Non-pigmented ciliary epithelial cell (primary cell): ENCODE measurements around the gene CDIP1.
"Not testable (repeated sequence)": the region's sequence is repeated elsewhere in the genome, so short reads cannot be mapped to it uniquely, and the experiment has no call there.

Source experiments
- DNase-seq: peaks from one replicate; pipeline ENCODE4 v3.0.0-alpha.2; 2010; ENCODE audit warnings: low read depth

CDIP1 gene

GRCh38 chr16:4538350-4539235 is at the start of gene CDIP1:
CDIP1 (minus strand) TSS chr16:4538773; CDS start chr16:4514130, 24,643 bp downstream.
- peak; percentile 60 for DNase-seq

- DNase-seq: no peak
Observed at GRCh38 chr16:4586291-4586690, 47.7 kb upstream of the CDIP1 start.

- no peak for DNase-seq
Observed at GRCh38 chr16:4583906-4584305, 45.3 kb upstream of the CDIP1 start.

GRCh38 chr16:4580250-4580649 is 41.7 kb upstream of the CDIP1 start:
- DNase-seq: no peak

- DNase-seq: no peak
Observed at GRCh38 chr16:4578961-4579530, 40.5 kb upstream of the CDIP1 start.

DNA sequence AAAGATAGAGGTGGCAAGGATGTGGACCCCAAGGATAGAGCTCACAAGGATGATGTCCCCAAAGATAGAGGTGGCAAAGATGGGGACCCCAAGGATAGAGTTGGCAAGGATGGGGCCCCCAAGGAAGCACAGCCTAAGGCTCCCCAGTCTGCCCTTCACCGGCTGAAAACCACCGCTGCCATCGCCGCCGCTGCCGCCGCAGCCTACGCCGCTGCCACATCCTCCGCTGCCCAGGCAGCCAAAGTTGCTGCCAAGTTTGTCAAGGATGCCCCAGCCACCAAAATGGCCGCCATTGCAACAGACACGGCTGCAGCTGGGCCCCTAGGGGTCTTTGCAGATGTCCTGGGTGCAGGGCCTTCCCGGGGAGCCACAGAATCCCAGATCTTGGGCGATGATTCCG is 37.4 kb upstream of the CDIP1 start:
- DNase-seq: no peak

- DNase-seq: no peak
Observed at GRCh38 chr16:4574919-4575705, 36.5 kb upstream of the CDIP1 start.

- not testable (repeated sequence) for DNase-seq
Observed at GRCh38 chr16:4573926-4574325, 35.4 kb upstream of the CDIP1 start.

DNA sequence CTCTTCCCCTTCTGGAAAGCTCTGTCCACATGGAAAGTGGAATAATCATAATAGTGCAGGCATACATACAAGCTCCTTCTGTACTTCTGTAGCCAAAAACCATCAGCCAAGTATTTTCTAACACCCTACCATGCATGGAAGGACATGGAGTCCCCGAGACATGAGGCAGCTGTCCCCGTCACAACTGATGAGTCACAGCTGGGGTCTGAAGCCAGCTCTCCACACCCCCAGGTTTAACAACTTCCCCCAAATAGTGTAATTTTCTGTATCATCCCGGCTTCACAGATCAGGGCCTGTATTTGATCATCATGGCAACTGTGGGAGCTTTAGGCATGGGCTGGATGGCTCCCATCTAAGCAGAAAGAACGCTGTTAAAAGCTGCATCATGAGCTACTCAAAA is 34.1 kb upstream of the CDIP1 start:
- no peak for DNase-seq

DNA sequence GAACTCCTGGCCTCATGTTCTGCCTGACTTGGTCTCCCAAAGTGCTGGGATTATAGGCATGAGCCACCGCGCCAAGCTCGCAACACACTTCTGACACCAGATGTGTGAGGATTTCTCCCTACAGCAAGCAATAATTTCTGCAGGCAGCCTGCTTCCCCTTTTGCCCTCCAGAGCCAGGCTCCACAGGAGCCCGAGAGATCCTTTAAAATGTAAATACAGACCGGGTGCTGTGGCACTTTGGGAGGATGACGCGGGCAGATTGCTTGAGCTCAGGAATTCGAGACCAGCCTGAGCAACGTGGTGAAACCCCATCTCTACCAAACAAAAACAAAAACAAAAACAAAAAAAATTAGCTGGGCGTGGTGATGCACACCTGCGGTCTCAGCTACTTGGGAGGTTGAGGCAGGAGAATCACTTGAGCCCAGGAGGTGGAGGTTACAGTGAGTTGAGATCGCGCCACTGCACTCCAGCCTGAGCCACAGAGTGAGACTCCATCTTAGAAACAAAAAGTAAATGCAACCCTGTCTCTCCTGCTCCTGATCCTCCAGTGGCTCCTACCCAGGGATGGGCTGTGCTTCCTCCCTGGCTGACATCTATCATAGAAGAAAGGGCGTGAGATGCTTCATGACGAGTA is 32.2 kb upstream of the CDIP1 start:
- no peak for DNase-seq

DNA sequence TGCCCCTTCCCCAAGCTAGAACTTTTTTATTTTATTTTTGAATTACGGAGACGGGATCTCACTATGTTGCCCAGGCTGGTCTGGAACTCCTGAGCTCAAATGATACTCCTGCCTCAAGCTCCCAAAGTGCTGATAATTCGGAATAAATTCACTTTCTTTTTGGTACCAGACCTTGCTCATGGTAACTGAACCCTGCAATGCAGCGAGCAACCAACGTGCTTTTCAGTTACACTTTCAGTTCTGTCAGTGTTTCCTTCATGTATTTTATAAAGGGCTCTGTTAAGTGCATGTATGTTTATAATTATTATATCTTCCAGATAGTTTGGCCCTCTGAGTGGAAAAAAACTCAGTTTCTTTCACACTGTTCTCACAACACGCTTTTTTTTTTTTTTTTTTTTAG is 31.5 kb upstream of the CDIP1 start:
- DNase-seq: no peak

DNA sequence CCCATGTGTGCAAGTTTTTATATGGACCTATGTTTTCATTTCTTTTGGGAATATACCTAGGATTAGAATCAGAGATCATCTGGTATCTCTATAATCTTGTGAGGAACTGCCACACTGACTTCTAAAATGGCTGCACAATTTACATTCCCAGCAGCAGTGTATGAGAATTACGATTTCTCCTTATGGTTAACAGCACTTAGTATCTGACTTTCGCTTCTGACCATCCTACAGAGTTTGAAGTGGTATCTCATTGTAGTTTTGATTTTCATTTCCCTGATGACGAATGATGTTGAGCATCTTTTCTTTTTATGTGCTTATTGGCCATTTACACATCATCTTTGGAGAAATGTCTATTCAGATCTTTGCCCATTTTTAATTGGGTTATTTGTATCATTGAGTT is 27.6 kb upstream of the CDIP1 start:
- DNase-seq: no peak

- DNase-seq: no peak
Observed at GRCh38 chr16:4564661-4565267, 26.2 kb upstream of the CDIP1 start.

- no peak for DNase-seq
Observed at GRCh38 chr16:4561596-4561995, 23.0 kb upstream of the CDIP1 start.

DNA sequence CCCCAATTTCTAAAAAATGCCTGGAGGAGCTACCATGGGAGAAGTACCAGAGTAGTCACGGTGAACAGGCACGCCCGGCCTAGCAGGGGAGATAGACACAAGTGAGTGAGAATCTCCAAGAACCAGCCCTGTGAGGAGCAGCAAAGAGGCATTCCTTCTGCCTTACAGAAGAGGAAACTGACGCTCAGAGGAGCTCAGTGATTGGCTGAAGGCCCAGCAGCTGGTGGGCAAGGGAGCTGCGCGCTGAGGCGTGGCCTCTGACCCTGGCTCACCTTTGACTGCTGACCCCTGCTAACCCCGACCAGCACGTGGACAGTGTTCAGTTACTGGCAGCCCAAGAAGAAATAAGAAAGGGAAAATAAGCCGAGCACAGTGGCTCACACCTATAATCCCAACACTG is 19.4 kb upstream of the CDIP1 start:
- DNase-seq: no peak

- no peak for DNase-seq
Observed at GRCh38 chr16:4556580-4556979, 18.0 kb upstream of the CDIP1 start.

DNA sequence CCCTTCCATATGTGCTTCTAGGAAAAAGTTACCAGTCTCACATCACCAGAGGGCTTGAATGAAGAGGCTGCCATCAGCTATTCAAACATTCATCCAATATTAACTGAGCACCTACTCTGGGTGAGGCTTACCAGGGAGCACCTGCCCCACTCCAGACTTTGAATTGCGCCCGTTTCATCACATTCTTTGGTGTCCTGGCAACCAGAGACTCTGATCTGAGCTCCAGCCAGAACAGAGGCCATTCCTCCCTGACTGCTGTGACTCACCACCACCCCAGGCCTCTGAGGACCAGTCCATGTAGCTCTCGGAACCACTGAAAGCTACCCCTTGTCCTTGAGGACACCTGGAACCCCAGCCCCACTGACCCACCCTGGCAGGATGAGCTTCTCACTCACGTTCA is 17.5 kb upstream of the CDIP1 start, which contains the start of gene C16orf96:
TSS of gene C16orf96 (plus strand) at position 229 of the 400 bp plus-strand sequence. CDS start at position 379, 150 bp downstream.
- DNase-seq: no peak

- DNase-seq: no peak
Observed at GRCh38 chr16:4552541-4552940, 14.0 kb upstream of the CDIP1 start.

DNA sequence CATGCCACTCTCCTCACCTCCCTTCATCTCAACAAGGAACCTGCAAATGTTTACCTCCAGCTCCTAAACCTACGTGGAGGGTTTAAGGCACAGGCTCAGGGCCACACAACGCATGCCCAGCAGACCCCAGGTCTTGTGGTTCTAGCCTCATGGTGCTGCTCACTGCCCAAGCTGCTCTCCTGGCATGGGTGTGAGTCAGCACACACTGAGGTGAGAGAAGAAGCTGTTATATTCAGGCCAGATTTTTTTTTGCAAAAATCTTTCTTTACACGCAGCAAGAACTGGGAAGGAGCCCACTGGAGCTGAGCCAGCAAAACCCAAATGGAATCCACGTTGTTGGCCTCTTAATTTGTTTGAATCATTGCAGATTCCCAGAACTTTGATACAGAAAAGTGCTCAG is 12.0 kb upstream of the CDIP1 start:
- no peak for DNase-seq

DNA sequence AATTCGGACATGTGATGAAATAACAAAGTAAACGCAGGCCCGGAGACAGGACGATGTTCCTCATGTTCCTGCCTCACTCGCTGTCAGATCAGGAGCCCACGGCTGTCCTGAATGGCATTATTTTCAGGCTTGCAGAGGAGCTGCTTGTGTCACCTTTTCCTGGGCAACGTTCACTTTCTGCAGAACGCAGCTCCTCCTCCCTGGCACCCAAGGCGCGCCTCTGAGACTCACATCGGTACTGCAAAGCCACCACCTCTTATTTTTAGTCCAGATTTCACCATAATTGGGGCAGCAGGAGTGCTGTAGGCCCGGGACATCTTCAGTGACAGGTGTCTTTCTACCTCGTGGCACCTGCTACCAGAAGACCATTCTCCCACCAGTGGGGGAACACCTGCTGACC is 9.6 kb upstream of the CDIP1 start:
- no peak for DNase-seq

GRCh38 chr16:4544473-4544872 is 5.9 kb upstream of the CDIP1 start:
- DNase-seq: no peak
